ENCODE measurements around the gene FRAS1. TPM values are rescaled to one million over a fixed set of nuclear protein-coding genes. Genes with fewer than 3 reads are reported as not detected.

Gene FRAS1
- total RNA-seq, 2 donors from 2014 or later: not detected

Other genes with a start within 250 kb of the FRAS1 start
- 10 to 100 TPM; 66.3 to 90.9 TPM for gene CNOT6L, start 238.0 kb upstream of the FRAS1 start, total RNA-seq
- 10 to 100 TPM; 23.7 to 33.7 TPM for gene MRPL1, start 194.5 kb upstream of the FRAS1 start, total RNA-seq

Measured in activated T-helper 17 cell treated with anti-CD3 and anti-CD28 coated beads, Interleukin-2, amount 50 U/mL, for 72 hours (primary cell).